NK-92 (cell line): ENCODE data around the gene ARRDC2.
"Not testable (repeated sequence)": the region's sequence is repeated elsewhere in the genome, so short reads cannot be mapped to it uniquely, and the experiment has no call there.

Experiments
- DNase-seq: peaks from one replicate; lab custom pipeline; 2025; ENCODE audit not compliant: unreplicated experiment; lab: John Stamatoyannopoulos, UW

Gene ARRDC2

GRCh38 chr19:18016209-18016910, 8.4 kb downstream of the ARRDC2 start:
- DNase-seq: no peak

- DNase-seq: no peak
Observed at GRCh38 chr19:18017275-18018083, 9.5 kb downstream of the ARRDC2 start.

- DNase-seq: no peak
Observed at GRCh38 chr19:18020212-18021085, 12.5 kb downstream of the ARRDC2 start.

GRCh38 chr19:18021121-18021755, 13.3 kb downstream of the ARRDC2 start:
- DNase-seq: no peak

- DNase-seq: no peak
Observed at GRCh38 chr19:18023622-18024251, 15.8 kb downstream of the ARRDC2 start.

- no peak for DNase-seq
Observed at GRCh38 chr19:18027151-18027550, 19.2 kb downstream of the ARRDC2 start.

DNA sequence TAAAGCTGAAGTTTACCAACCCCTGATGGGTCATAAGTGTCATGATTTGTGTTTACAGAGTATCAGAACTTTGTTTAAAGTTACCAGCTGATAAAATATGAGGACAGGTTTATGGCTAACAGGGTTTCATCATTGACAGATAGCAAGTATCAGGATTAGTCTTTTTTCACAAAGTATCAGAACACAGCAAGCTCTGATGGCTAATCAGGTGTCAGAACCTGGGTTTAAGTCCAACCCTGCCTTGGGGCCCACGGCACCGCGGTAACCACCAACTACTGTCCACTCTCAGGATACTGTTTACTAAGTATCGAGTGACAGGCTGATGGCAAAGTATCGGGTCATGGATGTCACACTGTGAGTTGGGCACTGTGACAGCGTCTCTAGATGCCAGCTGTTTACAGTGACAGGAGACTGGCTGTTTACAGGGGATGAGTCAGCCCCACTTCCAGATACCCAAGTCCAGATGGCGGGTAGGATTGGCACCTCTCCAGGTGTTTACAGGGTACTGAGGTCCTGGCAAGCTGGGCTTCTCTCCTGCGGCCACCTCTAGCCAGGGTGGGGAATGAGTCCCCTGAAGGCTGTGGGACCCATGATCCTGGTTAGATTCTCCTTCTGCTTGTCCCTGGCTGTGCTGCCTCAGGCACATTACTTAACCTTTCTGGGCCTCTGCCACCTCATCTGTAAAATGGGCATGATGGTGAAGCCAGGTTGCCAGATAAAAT, 21.8 kb downstream of the ARRDC2 start:
- DNase-seq: no peak

GRCh38 chr19:18031401-18031800, 23.4 kb downstream of the ARRDC2 start:
- DNase-seq: not testable (repeated sequence)

DNA sequence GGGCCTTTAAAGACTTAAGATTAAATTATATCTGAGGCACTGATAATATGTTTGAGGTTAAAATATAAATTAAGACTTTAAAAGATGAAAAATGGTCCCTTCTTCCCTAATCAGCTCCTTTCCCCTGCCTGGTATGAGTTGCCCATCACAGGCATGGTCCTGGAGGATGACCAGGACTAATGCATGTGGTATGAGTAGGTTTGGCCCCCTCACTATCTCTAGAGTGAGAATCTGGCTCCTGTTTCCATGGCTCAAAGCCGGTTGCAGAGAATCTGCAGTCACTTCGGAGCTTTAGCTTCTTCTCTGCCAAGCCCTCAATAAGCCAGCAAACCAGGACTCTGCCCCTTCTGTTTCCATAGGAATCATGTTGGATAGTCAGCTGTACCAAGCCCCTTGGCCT, 24.1 kb downstream of the ARRDC2 start:
- DNase-seq: not testable (repeated sequence)

DNA sequence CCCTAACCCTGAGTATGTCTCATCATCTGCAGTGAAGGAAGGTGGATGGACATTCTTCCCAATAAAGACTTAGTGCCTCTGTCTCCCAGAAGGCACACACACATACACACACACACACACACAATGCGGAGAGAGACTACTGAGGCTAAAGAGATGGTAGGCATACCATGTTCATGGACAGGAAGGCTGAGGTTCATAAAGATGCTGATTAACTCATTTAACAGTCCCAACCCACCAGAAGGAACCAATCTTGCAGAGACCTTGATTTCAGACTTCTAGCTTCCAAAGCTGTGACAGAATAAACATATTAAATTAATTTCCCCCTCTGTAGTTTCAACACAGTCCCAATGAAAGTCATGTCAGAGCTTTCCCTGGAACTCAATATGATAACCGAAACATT, 33.1 kb downstream of the ARRDC2 start:
- DNase-seq: no peak

GRCh38 chr19:18043676-18044075, 35.7 kb downstream of the ARRDC2 start:
- no peak for DNase-seq

- no peak for DNase-seq
Observed at GRCh38 chr19:18044825-18045304, 36.9 kb downstream of the ARRDC2 start.

DNA sequence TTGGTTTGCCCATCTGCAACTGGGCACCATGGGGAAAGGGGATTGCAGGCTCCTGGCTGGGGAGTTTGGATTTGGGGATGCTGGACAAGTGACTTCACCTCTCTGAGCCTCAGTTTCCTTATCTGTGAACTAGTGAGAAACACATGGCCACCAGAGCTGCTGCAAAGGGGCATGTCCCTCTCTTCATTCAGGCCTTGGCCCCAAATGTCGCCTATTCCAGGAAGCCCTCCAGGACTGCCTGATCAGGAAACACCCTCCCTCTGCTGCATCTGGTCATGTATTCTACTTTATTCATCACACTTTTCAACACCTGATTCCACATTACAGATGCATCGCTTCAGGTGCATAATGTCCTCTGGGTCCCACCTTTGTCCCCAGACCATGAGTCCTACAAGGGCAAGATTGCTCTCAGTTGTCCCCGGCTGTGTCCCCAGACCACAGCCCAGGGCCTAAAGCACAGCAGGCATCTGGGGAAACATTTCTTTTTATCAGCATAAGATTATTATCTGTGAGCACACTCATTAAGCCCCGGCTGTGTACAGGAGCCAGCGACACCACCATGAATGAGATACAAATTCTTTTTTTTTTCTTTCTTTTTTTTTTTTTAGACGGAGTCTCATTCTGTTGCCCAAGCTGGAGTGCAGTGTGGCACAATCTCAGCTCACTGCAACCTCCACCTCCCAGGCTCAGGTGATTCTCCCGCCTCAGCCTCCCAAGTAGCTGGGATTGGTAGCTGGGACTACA, 37.5 kb downstream of the ARRDC2 start:
- no peak for DNase-seq

DNA sequence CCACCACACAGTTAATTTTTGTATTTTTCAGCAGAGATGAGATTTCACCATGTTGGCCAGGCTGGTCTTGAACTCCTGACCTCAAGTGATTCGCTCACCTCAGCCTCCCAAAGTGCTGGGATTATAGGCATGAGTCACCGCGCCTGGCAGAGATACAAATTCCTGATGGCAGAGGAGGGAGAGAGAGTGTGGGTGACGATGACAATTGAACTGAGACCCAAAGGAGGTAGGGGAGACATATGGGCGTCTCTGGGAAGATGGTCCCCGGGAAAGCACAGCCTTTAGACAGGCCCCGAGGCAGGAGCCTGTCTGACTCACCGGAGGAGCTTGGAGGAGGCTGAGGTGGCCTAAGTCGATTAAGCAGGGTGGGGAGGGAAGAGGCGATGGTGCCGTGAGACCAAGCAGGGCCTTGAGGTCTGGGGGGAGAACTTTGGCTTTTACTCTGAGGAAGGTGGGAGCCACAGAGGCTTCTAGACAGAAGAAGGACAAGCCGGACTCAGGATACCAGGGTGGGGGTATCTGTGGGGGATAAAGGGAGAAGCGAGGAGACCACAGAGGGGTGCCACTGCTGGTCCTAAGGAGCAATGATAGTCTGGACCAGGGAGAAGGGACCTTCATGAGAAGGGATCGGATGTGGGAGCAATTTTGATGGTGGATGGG, 38.2 kb downstream of the ARRDC2 start:
- DNase-seq: no peak

DNA sequence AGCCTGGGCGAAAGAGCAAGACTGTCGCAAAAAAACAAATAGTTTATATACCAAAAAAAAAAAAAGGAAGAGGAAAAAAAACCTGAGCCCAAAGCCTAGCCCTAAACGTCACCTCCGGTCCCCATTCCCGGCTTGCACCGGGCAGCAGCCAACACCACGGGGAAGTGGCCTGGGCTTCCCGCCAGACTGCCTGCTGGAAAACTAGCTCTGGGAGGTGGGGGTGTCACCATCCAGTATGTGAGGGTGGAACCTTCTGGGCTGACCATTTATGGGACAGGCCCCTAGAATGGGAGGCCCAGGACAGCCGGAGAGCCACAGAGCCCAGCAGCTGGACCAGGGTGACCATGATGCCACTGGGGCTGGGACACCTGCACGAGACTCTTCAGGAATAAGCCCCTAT, 41.4 kb downstream of the ARRDC2 start:
- no peak for DNase-seq

DNA sequence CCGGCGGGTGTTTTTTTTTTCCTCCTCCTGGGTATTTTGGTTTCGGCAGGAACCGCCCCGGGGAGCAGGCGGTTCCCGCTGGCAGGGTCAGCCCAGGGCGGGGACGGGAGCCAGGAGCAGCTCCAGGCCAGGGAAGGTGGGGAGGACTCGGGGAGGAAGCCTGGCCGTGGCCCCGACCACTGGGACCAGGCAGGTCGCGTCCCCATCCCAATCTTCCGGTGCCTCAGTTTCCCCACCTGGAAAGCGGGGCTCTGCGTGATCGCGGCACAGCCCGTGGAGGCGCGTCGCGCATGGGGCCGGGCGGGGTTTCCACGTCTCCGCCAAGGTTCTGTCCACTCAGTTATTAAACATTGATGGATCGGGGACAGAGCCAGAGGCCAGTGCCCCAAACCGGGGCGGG, 43.9 kb downstream of the ARRDC2 start:
- no peak for DNase-seq

GRCh38 chr19:18053576-18054219, 45.7 kb downstream of the ARRDC2 start:
- no peak for DNase-seq

GRCh38 chr19:18055967-18056366, 48.0 kb downstream of the ARRDC2 start:
- DNase-seq: no peak
